Stimulated activated CD8-positive, alpha-beta memory T cell treated with anti-CD3 and anti-CD28 coated beads, Interleukin-15, amount 100 ng/mL, for 48 hours (primary cell): Measurements from ENCODE around the gene PLSCR2.
"Not testable (repeated sequence)": the region's sequence is repeated elsewhere in the genome, so short reads cannot be mapped to it uniquely, and the experiment has no call there.

Source experiments
- DNase-seq, 2 donors: peaks; one replicate each; pipeline ENCODE4 v3.0.0-alpha.2; 2020; ENCODE audit warnings: low read depth in 2 of 2

Gene PLSCR2

DNA sequence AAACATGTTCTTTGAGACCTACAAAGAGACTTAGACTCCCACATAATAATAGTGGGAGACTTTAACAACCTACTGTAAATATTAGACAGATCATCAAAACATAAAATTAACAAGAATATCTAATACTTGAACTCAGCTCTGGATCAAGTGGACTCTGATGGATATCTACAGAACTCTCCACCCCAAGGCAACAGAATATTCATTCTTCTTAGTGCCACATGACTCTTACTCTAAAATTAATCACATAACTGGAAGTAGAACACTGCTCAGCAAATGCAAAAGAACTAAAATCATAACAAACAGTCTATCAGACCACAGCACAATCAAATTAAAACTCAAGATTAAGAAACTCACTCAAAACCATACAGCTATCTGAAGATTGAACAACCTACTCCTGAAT is 15.9 kb upstream of the PLSCR2 start:
- DNase-seq = no peak

DNA sequence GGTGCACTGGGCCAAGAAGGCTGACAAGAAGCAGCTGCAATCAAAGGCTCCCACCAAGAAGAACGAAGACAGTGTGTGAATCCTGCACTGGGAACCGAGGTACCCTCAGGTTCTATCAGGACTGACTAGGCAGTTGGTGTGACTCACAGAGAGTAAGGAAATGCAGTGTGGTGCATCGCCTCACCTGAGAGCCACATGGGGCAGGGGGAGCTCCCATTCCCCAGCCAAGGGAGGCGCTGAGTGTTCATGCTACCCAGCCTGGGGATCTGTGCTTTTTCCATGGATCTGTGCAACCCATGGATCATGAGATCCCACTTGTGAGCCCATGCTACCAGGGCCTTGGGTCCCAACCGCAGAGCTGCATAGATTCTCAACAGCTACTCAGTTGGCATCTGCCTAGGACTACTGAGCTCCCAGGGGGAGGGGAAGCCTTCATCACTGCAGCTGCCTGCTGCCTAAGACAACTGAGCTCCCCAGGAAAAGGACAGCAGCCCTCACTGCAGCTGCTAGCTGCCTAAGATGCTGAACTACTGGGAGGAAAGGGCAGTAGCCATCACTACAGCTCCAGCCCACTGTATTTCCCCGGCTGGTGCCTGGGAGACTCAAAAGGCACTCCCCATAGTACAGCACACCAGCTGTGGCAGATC is 6.9 kb upstream of the PLSCR2 start:
- no peak for DNase-seq

DNA sequence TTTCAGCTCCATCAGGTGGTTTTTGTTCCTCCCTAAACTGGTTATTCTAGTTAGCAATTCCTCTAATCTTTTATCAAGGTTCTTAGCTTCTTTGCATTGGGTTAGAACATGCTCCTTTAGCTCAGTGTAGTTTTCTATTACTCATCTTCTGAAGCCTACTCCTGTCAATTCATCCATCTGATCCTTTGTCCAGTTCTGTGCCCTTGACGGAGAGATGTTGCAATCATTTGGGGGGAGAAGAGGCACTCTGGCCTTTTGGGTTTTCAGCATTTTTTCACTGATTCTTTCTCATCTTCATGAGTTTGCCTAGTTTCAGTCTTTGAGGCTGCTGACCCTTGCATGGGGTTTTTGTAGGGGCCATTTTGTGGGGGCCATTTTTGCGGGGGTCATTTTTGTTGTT is 5.6 kb upstream of the PLSCR2 start:
- DNase-seq = not testable (repeated sequence)

DNA sequence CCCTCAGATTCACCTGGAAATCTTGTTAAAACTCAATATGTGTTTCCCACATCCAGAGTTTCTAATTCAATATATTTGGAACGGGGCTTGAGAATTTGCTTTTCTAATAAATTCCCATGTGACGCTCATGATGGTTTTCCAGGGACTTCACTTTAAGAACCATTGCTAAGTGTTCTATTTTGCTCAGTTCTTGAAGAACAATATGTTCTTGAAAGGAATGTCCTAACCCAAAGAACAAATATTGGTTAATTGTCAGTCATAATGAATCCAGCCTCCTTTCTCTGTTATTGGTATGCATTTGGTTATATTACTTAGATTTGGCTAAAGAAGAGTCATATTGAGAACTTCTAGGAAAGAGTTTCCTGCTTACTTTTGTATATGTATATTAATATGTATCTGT is 4.4 kb upstream of the PLSCR2 start:
- DNase-seq = no peak

DNA sequence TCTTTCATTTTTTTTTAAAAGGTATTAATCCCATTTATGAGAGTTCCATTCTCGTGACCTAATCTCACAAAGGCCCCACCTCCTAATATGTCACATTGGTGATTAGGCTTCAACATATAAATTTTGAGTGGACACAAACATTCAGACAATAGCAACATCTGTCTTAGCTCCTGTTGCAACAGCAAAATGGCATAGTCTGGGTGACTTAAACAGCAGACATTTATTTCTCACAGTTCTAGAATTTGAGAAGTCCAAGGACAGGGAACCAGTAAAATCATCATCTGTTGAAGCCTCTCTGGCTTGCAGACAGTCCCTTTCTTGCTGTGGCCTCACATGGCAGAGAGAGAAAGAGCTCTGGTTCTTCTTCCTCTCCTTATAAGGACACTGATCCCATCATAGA is 3.2 kb upstream of the PLSCR2 start:
- DNase-seq = no peak

GRCh38 chr3:146471012-146471411 is 1.7 kb upstream of the PLSCR2 start:
- DNase-seq = no peak

DNA sequence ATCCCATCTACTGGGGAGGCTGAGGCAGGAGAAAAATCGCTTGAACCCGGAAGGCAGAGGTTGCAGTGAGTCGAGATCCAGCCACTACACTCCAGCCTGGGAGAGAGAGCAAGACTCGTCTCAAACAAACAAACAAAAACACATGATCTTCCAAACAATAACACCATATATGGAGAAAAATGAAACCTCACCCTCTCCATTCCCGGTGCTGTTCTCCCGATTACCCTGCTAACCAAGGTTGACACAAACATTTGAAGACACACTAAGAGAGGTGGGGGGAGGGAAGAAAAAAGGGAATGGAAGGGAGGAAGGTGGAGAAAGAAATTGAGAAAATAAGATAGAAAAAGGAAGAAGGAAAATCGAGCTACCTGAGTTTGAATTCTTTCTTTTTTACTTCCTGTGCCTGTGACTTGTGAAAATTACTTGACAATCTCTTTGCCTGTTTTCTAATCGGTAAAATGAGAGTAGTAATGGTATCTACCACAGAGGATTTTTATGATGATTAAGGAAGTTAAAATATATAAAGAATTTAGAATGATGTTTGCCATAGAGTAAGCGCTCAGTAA is 1.1 kb upstream of the PLSCR2 start:
- DNase-seq = no peak

- no peak for DNase-seq
Measured at GRCh38 chr3:146468671-146469149, 651 bp downstream of the PLSCR2 start.

- no peak for DNase-seq
Measured at GRCh38 chr3:146468234-146468633, 1.1 kb downstream of the PLSCR2 start.

DNA sequence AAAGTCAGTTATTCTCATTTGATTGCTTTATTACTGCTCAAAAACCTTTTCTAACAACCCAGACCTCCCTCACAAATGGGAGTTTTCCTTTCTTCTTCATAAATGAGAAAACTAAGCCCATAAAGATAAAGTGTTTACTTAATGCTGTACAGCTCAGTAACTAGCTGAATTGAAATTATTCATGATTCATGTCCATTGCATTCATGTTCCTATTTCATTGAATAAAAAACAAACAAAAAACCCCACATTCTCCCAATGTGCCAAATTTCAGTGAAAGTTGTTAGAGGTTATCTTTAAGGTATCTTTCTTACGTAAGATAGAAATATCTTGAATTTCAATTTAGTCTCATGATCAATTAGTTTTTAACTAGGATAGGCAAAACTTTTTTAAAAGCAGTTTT is 2.8 kb downstream of the PLSCR2 start:
- DNase-seq = no peak

DNA sequence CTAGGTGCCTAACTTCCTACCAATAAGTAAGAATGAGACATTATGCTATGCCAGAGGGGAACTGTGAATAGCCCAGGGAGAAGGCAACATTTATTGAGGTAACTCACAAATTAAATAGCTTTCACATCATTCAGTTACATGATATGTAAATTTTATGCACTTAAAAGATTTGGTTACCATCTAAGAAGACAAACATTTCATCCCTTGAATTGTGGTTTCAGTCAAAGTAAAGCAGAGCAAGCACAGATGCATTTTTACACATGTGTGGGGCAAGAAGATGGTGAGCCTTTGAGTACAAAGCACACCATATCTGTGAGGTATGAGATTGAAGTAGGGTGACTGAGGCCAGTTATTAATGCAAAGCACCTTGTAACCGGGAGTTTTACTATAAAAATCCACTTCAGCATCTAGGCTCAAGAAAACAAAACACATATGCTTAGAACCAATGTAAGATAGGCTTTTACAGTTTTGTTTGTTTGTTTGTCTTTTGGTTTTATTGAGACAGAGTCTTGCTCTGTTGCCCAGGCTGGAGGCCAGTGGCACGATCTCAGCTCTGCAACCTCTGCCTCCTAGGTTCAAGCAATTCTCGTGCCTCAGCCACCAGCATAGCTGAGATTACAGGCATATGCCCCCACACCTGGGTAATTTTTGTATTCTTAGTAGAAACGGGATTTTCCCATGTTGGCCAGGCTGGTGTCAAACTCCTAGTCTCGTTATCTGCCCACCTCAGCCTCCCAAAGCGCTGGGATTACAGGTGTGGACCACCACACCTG is 3.5 kb downstream of the PLSCR2 start:
- no peak for DNase-seq

DNA sequence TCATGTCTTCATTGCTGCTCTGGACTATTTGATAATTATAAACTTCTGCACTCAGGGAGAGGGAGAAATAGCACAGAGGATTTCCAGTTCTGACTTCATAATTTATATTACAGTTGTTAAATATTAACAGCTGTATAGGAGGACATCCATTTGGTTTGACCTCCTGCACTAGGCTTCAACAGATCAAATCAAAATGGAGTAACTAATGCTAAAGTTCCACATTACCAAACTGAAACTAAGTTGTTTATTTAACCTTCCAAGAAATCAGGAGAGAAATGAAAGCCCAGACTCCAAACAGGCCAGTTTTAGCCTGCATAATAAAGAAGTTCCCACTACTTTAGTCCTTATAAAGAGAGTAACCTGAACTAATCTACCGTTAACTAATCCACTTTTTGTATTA is 4.6 kb downstream of the PLSCR2 start:
- DNase-seq = no peak

DNA sequence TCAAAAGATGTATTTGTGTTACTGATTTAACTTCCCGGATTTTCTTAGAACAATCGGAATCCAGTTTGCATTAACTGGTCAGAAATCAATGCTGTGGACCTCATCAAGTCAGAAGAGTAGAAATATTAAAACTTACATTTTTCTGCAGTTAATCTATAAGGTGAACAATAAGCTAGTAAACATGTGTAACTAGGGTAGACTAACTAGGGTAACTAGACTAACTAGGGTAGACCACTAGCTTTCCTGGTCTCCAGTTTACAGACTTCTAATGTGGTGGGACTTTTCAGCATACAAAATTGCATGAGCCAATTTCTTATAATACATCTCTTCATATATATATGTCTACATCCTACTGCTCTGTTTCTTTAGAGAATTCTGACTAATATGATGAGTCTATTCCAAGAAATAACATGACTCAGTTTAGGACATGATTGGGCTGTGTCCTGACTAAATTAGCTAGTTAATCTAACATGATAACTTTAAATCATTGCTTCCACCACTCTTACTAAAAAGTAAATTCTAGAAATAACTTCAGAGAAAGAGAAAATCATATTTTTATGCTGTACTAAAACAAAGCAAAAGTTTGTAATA is 5.3 kb downstream of the PLSCR2 start:
- DNase-seq = no peak

GRCh38 chr3:146454796-146455195 is 14.6 kb downstream of the PLSCR2 start:
- DNase-seq = no peak

- DNase-seq = no peak
Measured at GRCh38 chr3:146449613-146450012, 19.7 kb downstream of the PLSCR2 start.

GRCh38 chr3:146449076-146449475 is 20.3 kb downstream of the PLSCR2 start:
- no peak for DNase-seq

DNA sequence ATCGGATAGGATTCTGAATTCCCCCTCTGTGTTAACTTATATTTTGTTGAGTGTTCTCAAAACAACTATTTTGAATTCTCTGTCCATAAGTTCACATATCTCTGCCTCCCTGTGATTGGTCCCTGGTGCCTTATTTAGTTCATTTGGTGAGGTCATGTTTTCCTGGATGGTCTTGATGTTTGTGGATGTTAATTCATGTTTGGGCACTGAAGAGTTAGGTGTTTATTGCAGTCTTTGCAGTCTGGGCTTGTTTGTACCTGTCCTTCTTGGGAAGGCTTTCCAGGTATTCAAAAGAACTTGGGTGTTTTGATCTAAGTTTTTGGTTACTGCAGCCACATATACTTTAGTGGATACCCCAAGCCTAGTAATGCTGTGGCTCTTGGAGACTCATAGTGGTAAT is 23.3 kb downstream of the PLSCR2 start:
- DNase-seq = no peak

GRCh38 chr3:146440310-146440709 is 29.1 kb downstream of the PLSCR2 start:
- not testable (repeated sequence) for DNase-seq

DNA sequence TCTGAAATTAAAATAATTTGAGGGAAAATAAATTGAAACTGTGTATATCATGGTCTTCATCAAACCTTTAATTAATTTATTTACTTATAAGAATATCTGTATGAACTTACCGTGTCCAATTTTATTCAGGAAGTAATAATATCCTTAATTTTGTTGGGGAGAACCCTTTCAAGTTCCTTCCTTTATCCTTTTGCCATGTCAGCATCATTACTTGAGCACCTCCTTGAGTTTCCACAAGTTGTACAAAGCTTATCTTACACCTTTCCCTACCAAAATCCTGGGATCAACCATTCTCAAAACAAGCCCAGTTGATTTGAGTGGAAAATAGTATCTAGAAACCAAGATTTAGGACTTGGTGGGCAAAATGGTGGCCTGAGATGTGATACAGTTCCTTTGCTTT is 37.3 kb downstream of the PLSCR2 start:
- no peak for DNase-seq

DNA sequence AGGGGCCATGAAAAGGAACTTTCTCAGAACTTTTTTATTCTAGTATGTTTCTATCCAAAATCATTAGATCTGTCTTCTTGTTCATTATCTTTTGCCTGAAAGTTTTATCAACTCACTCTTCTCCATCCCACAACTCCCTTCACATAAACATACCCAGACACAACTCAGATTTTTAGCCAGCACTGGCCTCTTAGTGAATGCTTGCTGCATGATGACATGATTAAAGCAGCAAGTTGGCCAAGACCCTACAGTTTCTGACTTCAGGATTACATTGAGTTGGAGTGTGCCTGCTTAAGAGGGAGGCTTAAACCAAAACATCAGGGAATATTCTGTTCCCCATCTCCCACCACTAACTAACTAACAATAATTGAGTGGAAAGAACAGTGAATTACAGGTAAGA is 38.1 kb downstream of the PLSCR2 start:
- no peak for DNase-seq

GRCh38 chr3:146425341-146425740 is 44.0 kb downstream of the PLSCR2 start:
- no peak for DNase-seq

- no peak for DNase-seq
Measured at GRCh38 chr3:146421819-146422759, 47.3 kb downstream of the PLSCR2 start.
